ENCODE results near the gene PRSS27. TPM values are rescaled to one million over a fixed set of nuclear protein-coding genes. Genes with fewer than 3 reads are reported as not detected.

Gene PRSS27
- total RNA-seq, 1 donor from 2014 or later = 2.1 TPM

GRCh38 chr16:2752850-2753732 lies 33.1 kb upstream of the PRSS27 start:
- ATAC-seq (peak; percentile 68), DNase-seq (ENCODE audit: low spot score) (peak; percentile 91)
- intact Hi-C loops (cut with DNase I) = no loop called here

- DNase-seq (ENCODE audit: low spot score) (peak; percentile 97), ATAC-seq (peak; percentile 97)
- intact Hi-C loops (cut with DNase I) = no loop called here
Measured at GRCh38 chr16:2752035-2752849, 32.2 kb upstream of the PRSS27 start, which contains the start of gene SRRM2. Gene SRRM2 (plus strand): TSS chr16:2752638. CDS start chr16:2756365, 3,727 bp downstream.

- peak; percentile 1 for ATAC-seq
- intact Hi-C loops (cut with DNase I) = no loop called here
- no peak for DNase-seq (ENCODE audit: low spot score)
Measured at GRCh38 chr16:2751577-2752034, 31.6 kb upstream of the PRSS27 start.

- ATAC-seq (no peak), DNase-seq (ENCODE audit: low spot score) (no peak)
- intact Hi-C loops (cut with DNase I) = no loop called here
Measured at GRCh38 chr16:2749936-2750335, 29.9 kb upstream of the PRSS27 start.

- no peak for ATAC-seq
- no peak for DNase-seq (ENCODE audit: low spot score)
- intact Hi-C loops (cut with DNase I) = no loop called here
Measured at GRCh38 chr16:2749476-2749875, 29.5 kb upstream of the PRSS27 start.

GRCh38 chr16:2748757-2749455 lies 28.9 kb upstream of the PRSS27 start:
- DNase-seq (ENCODE audit: low spot score) (no peak), ATAC-seq (no peak)
- intact Hi-C loops (cut with DNase I) = no loop called here

- intact Hi-C loops (cut with DNase I) = no loop called here
Measured at GRCh38 chr16:2745961-2746360, 25.9 kb upstream of the PRSS27 start.

GRCh38 chr16:2745116-2745890 lies 25.3 kb upstream of the PRSS27 start:
- intact Hi-C loops (cut with DNase I) = no loop called here
- DNase-seq (ENCODE audit: low spot score) = no peak
- no peak for ATAC-seq

More at GRCh38 chr16:2745961-2746360, 25.9 kb upstream of the PRSS27 start:
- ATAC-seq = no peak
- DNase-seq (ENCODE audit: low spot score) = no peak

GRCh38 chr16:2744711-2745110 lies 24.7 kb upstream of the PRSS27 start:
- no peak for ATAC-seq
- intact Hi-C loops (cut with DNase I) = no loop called here

GRCh38 chr16:2743007-2743810 lies 23.2 kb upstream of the PRSS27 start:
- intact Hi-C loops (cut with DNase I) = no loop called here

More at GRCh38 chr16:2744711-2745110, 24.7 kb upstream of the PRSS27 start:
- no peak for DNase-seq (ENCODE audit: low spot score)

GRCh38 chr16:2742323-2743006 lies 22.4 kb upstream of the PRSS27 start:
- DNase-seq (ENCODE audit: low spot score) (no peak), ATAC-seq (no peak)
- intact Hi-C loops (cut with DNase I) = no loop called here

More at GRCh38 chr16:2743007-2743810, 23.2 kb upstream of the PRSS27 start:
- ATAC-seq = no peak
- no peak for DNase-seq (ENCODE audit: low spot score)

- intact Hi-C loops (cut with DNase I) = no loop called here
- DNase-seq (ENCODE audit: low spot score) (no peak), ATAC-seq (no peak)
Measured at GRCh38 chr16:2741168-2741567, 21.1 kb upstream of the PRSS27 start.

- ATAC-seq (no peak), DNase-seq (ENCODE audit: low spot score) (no peak)
- intact Hi-C loops (cut with DNase I) = no loop called here
Measured at GRCh38 chr16:2740476-2740875, 20.5 kb upstream of the PRSS27 start.

- ATAC-seq = no peak
- intact Hi-C loops (cut with DNase I) = no loop called here
- no peak for DNase-seq (ENCODE audit: low spot score)
Measured at GRCh38 chr16:2739625-2740430, 19.8 kb upstream of the PRSS27 start.

GRCh38 chr16:2738615-2739014 lies 18.6 kb upstream of the PRSS27 start:
- no peak for ATAC-seq

GRCh38 chr16:2737895-2738418 lies 17.9 kb upstream of the PRSS27 start:
- intact Hi-C loops (cut with DNase I) = no loop called here
- ATAC-seq (no peak), DNase-seq (ENCODE audit: low spot score) (no peak)

More at GRCh38 chr16:2738615-2739014, 18.6 kb upstream of the PRSS27 start:
- intact Hi-C loops (cut with DNase I) = no loop called here
- no peak for DNase-seq (ENCODE audit: low spot score)
